Peyer's patch (tissue), 4 donors: ENCODE measurements around the gene ZNF710. TPM values are rescaled to one million over a fixed set of nuclear protein-coding genes. Genes with fewer than 3 reads are reported as not detected.

Source experiments
- DNase-seq, 3 donors: peaks; one replicate each; pipeline ENCODE4 v3.0.0-alpha.2; 2017 to 2019
- H3K27ac ChIP-seq, 4 donors: fragments of 200-600 bp; sonication (generic); one replicate each; pipeline ENCODE4 v1.5.1; 2016 to 2019
- H3K27me3 ChIP-seq, 2 donors: fragments of 200-600 bp; sonication (generic); one replicate each; pipeline ENCODE4 v1.5.1; 2019
- H3K36me3 ChIP-seq, 3 donors: fragments of 200-600 bp; sonication (generic); one replicate each; pipeline ENCODE4 v1.5.1; 2016 to 2019
- H3K4me1 ChIP-seq, 4 donors: fragments of 200-600 bp; sonication (generic); one replicate each; pipeline ENCODE4 v1.5.1; 2016 to 2019
- H3K4me3 ChIP-seq, 4 donors: fragments of 200-600 bp; sonication (generic); 1 replicate in 3 of 4; 2 replicates in 1 of 4; pipeline ENCODE4 v1.5.1; 2016 to 2019; ENCODE audit warnings: mild to moderate bottlenecking in 1 of 4
- H3K9me3 ChIP-seq, 4 donors: fragments of 200-600 bp; sonication (generic); one replicate each; pipeline ENCODE4 v1.5.1; 2016 to 2019; ENCODE audit warnings: mild to moderate bottlenecking in 1 of 4
- POLR2A ChIP-seq, 2 donors: fragments of 450-650 bp; IDR thresholded peaks; one replicate each; pipeline ENCODE4 v1.5.1; 2017; ENCODE audit warnings: antibody characterized with exemption in 2 of 2, mild to moderate bottlenecking in 2 of 2, moderate library complexity in 2 of 2
- total RNA-seq, 4 donors: library from RNA; depleted of rRNA; stranded (reverse); fragments of >200 nt; gene quantifications; one replicate each; pipeline ENCODE4 v1.1.0, GENCODE V29; 2016
- TF ChIP-seq, protein P1 (sequence below), 6 experiments: fragments of 450-650 bp in 4 of 6; fragments of 200-600 bp in 2 of 6; sonication (generic) in 1 of 6; IDR thresholded peaks; one replicate each; pipeline ENCODE4 v1.5.1; 2017 to 2019; ENCODE audit warnings: antibody characterized with exemption in 6 of 6, mild to moderate bottlenecking in 3 of 6, moderate library complexity in 1 of 6

The ZNF710 gene
- total RNA-seq, 4 donors from 2014 or later: 19.8 to 31.3 (median 23.2) TPM

DNA sequence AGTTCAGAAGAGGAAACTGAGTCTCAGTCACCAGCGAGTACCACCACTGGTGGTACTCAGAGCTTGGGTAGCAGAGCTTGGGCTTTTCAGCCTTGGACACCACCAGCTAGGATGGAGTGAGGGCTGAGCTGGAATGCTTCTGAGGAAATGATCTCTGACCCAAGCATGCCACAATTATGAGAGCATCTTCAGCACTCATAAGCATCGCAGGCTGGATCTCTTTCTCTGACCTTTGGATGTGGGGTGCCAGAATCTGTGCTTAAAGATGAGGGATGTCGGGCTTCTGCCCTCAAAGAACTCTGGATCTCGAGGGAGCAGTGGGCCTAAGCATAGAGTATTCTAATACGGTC is 36.4 kb downstream of the ZNF710 start:
- TF ChIP-seq, protein P1, sequence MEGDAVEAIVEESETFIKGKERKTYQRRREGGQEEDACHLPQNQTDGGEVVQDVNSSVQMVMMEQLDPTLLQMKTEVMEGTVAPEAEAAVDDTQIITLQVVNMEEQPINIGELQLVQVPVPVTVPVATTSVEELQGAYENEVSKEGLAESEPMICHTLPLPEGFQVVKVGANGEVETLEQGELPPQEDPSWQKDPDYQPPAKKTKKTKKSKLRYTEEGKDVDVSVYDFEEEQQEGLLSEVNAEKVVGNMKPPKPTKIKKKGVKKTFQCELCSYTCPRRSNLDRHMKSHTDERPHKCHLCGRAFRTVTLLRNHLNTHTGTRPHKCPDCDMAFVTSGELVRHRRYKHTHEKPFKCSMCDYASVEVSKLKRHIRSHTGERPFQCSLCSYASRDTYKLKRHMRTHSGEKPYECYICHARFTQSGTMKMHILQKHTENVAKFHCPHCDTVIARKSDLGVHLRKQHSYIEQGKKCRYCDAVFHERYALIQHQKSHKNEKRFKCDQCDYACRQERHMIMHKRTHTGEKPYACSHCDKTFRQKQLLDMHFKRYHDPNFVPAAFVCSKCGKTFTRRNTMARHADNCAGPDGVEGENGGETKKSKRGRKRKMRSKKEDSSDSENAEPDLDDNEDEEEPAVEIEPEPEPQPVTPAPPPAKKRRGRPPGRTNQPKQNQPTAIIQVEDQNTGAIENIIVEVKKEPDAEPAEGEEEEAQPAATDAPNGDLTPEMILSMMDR (IDR thresholded peaks at IDR 0.05): no peak
- no peak for TF ChIP-seq POLR2A (IDR thresholded peaks at IDR 0.05)
- H3K4me3 ChIP-seq: no peak overlapping the region
- no peaks in the 10 kb centered on the region for H3K9me3 ChIP-seq
- no peaks in the 10 kb centered on the region for H3K27me3 ChIP-seq
- DNase-seq: no peak
- H3K27ac ChIP-seq: peak overlapping the region in 2 of 4 donors; percentile 4 to 11
- H3K4me1 ChIP-seq: peaks cover 8 to 67% (median 19%) of the 10 kb centered on the region in 4 donors
- H3K36me3 ChIP-seq: no peaks in the 10 kb centered on the region

DNA sequence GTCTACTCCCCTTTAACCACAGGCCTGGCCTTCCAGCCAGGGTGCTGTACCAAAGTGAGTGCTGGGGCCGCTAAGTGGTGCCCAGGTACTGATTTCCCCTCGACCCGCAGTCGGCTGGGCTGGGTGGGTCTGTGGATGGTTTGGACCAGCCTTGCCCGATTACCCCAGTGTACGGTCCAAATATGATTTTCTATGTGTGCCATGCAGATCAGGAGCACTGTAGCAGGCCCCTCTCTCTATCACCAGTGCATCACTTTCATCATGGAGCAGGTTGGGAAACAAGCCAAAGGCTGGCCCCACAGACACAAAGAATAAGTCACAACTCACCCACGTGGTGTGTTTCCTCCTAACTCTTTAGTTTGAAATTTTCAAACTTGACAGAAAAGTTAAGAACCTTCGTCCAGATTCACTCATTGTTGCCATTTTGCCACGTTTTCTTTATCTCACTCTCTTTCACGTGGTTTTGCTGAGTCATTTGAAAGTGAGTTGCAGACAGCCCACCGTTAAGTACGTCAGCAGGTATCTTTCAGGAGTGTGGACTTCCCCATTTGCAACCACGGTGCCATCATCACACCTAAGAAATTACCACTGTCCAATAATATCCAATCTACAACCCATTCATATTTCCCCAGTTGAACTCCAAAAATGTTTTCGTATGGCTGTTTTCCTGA is 37.0 kb downstream of the ZNF710 start:
- Histone ChIP-seq H3K27me3 (no peaks in the 10 kb centered on the region), H3K4me1 (peaks cover 8 to 63% (median 19%) of the 10 kb centered on the region in 4 donors), H3K4me3 (no peak overlapping the region), H3K27ac (peak overlapping the region in 2 of 4 donors; percentile 4 to 11), H3K9me3 (no peaks in the 10 kb centered on the region), H3K36me3 (no peaks in the 10 kb centered on the region)
- TF ChIP-seq, protein P1 (IDR thresholded peaks at IDR 0.05): no peak
- no peak for TF ChIP-seq POLR2A (IDR thresholded peaks at IDR 0.05)
- peak in 2 of 3 donors; percentile 2 to 44 for DNase-seq

DNA sequence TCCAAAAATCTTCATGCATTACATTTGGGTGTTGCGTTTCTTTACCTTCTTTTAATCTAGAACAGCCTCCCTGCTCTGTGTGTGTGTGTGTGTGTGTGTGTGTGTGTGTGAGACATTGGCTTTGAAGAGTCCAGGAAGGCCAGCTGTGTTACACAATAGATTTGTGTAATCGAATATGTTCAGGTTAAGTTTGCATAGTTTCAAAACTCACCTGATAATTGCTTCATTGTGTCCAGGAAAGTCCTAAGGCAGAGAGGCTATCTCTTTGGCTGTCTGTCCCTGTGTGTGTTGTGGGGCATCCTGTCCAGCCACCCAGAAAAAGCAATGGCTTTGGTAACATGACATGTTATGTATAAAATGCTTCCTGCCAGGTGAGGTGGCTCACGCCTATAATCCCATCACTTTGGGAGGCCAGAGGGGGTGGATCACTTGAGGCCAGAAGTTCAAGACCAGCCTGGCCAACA is 37.5 kb downstream of the ZNF710 start:
- TF ChIP-seq POLR2A (IDR thresholded peaks at IDR 0.05): no peak
- TF ChIP-seq, protein P1 (IDR thresholded peaks at IDR 0.05): no peak
- Histone ChIP-seq H3K4me3 (no peak overlapping the region), H3K9me3 (no peaks in the 10 kb centered on the region), H3K4me1 (peaks cover 6 to 57% (median 17%) of the 10 kb centered on the region in 4 donors), H3K36me3 (no peaks in the 10 kb centered on the region), H3K27ac (no peak overlapping the region), H3K27me3 (no peaks in the 10 kb centered on the region)
- DNase-seq: peak in 2 of 3 donors; percentile 7 to 22

DNA sequence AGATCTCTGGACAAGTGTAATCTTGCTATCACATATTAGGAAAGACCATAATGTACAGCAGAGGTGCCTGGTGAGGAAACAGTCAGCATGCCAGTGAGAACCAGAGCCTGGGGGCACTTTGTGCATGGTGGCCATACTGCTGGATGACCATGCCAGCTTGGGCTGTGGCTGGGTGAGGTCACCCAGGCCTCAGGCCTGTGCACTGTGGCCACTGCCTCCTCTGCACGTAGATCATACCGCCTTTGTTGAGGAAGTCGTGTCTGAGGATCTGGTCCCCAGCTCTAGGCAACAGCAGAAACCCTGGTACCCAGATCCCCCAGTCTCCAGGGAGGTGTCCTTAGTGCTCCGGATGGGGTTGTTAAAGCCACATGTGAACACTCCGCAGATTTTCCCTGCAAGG is 38.9 kb downstream of the ZNF710 start:
- TF ChIP-seq, protein P1 (IDR thresholded peaks at IDR 0.05): no peak
- no peak for TF ChIP-seq POLR2A (IDR thresholded peaks at IDR 0.05)
- DNase-seq: peak in 1 of 3 donors; percentile 44
- Histone ChIP-seq H3K27me3 (no peaks in the 10 kb centered on the region), H3K27ac (no peak overlapping the region), H3K9me3 (no peaks in the 10 kb centered on the region), H3K36me3 (no peaks in the 10 kb centered on the region), H3K4me3 (no peak overlapping the region), H3K4me1 (peaks cover 0 to 44% (median 6%) of the 10 kb centered on the region in 4 donors)

DNA sequence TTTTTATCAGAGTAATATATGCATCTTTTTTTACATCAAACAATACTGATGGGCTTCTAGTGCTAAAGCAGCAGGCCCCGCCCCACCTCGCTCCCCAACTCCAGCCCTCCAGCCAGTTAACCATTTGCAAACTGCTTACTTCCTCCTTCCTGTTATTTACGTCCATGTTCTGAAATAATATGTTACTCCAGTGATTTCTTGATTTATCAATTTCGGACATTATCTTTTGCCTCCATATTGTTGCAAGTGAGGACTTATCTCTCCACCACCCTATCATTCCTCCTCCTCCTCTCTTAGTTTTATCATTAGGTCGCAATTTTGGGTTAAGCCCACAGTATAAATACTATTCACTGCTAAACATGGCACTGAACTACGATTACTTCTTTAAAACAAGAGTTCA is 39.5 kb downstream of the ZNF710 start:
- Histone ChIP-seq H3K27me3 (no peaks in the 10 kb centered on the region), H3K4me1 (peaks cover 0 to 37% (median 4%) of the 10 kb centered on the region in 4 donors), H3K4me3 (no peak overlapping the region), H3K9me3 (no peaks in the 10 kb centered on the region), H3K36me3 (no peaks in the 10 kb centered on the region), H3K27ac (no peak overlapping the region)
- TF ChIP-seq, protein P1 (IDR thresholded peaks at IDR 0.05): no peak
- no peak for TF ChIP-seq POLR2A (IDR thresholded peaks at IDR 0.05)
- DNase-seq: peak in 1 of 3 donors; percentile 50
